ENCODE data around the gene ZDHHC12. TPM values are rescaled to one million over a fixed set of nuclear protein-coding genes. Genes with fewer than 3 reads are reported as not detected.
"Not testable (repeated sequence)": the region's sequence is repeated elsewhere in the genome, so short reads cannot be mapped to it uniquely, and the experiment has no call there.

Gene ZDHHC12
- total and polyA plus RNA-seq, 2 of the 13 experiments (the other 11 are each of a cell fraction or from before 2014, with no cell fraction given) = 25.4 to 28.0 TPM

DNA sequence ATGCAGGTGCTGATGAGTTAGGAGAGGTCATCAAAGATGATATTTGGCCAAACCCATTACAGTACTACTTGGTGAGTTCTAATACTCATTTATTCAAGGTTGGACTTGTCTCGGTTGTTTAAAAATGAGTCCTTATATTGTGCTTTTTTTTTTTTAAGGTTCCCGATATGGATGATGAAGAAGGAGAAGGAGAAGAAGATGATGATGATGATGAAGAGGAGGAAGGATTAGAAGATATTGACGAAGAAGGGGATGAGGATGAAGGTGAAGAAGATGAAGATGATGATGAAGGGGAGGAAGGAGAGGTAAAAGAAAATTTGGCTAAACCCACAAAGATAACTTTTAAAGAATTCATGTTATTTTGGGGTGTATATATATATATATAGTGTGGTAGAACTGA is 30.2 kb downstream of the ZDHHC12 start:
- FAIRE-seq; in situ Hi-C loops (cut with HindIII; ENCODE audit: extremely low pct_ligation_motif_present, low pct_unique_long_range_greater_than_20kb); H3K9me3 ChIP-seq (ENCODE audit: low read length); DNase-seq (ENCODE audit: low spot score); H3K4me3 ChIP-seq (replicated peaks in 1 of 3; ENCODE audit: insufficient read depth in 1 of 3, low read depth in 2 of 3, low read length in 3 of 3); H2AFZ ChIP-seq (ENCODE audit: low read length); H3K4me2 ChIP-seq (ENCODE audit: low read depth, low read length); H3K27me3 ChIP-seq (ENCODE audit: control insufficient read depth in 1 of 2, insufficient read depth in 2 of 2, low read length in 2 of 2); BruUV-seq (replicated peaks); H3K27ac ChIP-seq (ENCODE audit: extremely low read length, insufficient read depth, low read length); ATAC-seq; H3K9ac ChIP-seq (ENCODE audit: insufficient read depth, low read depth, low read length); POLR2A ChIA-PET; CTCF ChIA-PET (ENCODE audit: low intra/inter-chr PET ratio, low total read pairs); intact Hi-C loops (cut with micrococcal nuclease; ENCODE audit: unreplicated experiment): not testable (repeated sequence)
- peaks cover 26% of the 10 kb centered on the region for H3K4me1 ChIP-seq (ENCODE audit: insufficient read depth, low read length)
- H3K79me2 ChIP-seq (ENCODE audit: insufficient read depth, low read length) = peaks cover 34% of the 10 kb centered on the region
- 93% methylated on average over 3 of the region's 3 CpGs for WGBS (ENCODE audit: low lambda C conversion rate)
- H4K20me1 ChIP-seq (ENCODE audit: insufficient read depth, low read length) = peaks cover 19% of the 10 kb centered on the region
- peaks cover 6 to 32% of the 10 kb centered on the region in 2 experiments; a peak in 4 of 5 replicates for H3K36me3 ChIP-seq (replicated peaks in 1 of 2; ENCODE audit: control insufficient read depth in 1 of 2, insufficient read depth in 2 of 2, low read length in 2 of 2)

DNA sequence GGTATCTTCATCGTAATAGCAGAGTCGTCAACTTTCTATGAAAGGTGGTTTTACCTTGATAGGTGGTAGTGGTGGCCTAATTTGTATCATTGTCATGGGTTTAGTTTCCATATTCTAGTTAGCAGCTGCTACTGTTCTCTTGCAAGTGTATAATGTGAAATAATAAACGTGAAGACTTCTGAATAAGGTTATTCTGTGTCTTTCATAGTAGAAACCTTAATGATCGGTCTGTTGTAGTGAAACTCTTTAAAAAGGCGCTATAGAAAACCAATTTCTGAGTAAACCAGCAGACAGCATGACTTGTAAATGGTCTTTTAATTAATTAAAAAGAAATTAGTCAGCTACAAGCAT is 33.3 kb downstream of the ZDHHC12 start:
- POLR2A ChIA-PET = interaction anchor here (0.8 kb wide), 1 partner anchor 33 kb away, joined by 4 read pairs; the partner anchor contains the start of gene DYNC2I2
- no peak for FAIRE-seq
- H3K9me3 ChIP-seq (ENCODE audit: low read length) = peaks cover 3% of the 10 kb centered on the region; the same call in 1 of the 2 replicates
- H3K4me1 ChIP-seq (ENCODE audit: insufficient read depth, low read length) = peaks cover 48% of the 10 kb centered on the region
- peaks cover 41% of the 10 kb centered on the region for H3K79me2 ChIP-seq (ENCODE audit: insufficient read depth, low read length)
- peak overlapping the region; percentile 83 for H3K9ac ChIP-seq (ENCODE audit: insufficient read depth, low read depth, low read length)
- TF ChIP-seq ZNF503 (CRISPR knock-in tag; IDR thresholded peaks at IDR 0.05) = no peak
- 0 out of 2 replicates have a peak, but pooled peaks have one; percentile 16 for TF ChIP-seq ZNF761 (CRISPR knock-in tag; conservative IDR thresholded peaks at IDR 0.05)
- no peak for ATAC-seq
- CTCF ChIA-PET (ENCODE audit: low intra/inter-chr PET ratio, low total read pairs) = no interaction called here
- H3K4me2 ChIP-seq (ENCODE audit: low read depth, low read length) = peak overlapping the region; percentile 74
- intact Hi-C loops (cut with micrococcal nuclease; ENCODE audit: unreplicated experiment) (no loop called here), in situ Hi-C loops (cut with HindIII; ENCODE audit: extremely low pct_ligation_motif_present, low pct_unique_long_range_greater_than_20kb) (no loop called here)
- BruUV-seq (replicated peaks) = no TSS peak
- peak overlapping the region; percentile 61 for H3K27ac ChIP-seq (ENCODE audit: extremely low read length, insufficient read depth, low read length)
- no peak for DNase-seq (ENCODE audit: low spot score)
- peaks cover 19% of the 10 kb centered on the region for H4K20me1 ChIP-seq (ENCODE audit: insufficient read depth, low read length)
- peaks cover 6 to 32% of the 10 kb centered on the region in 2 experiments; a peak in 4 of 5 replicates for H3K36me3 ChIP-seq (replicated peaks in 1 of 2; ENCODE audit: control insufficient read depth in 1 of 2, insufficient read depth in 2 of 2, low read length in 2 of 2)
- no peaks in the 10 kb centered on the region for H3K27me3 ChIP-seq (ENCODE audit: control insufficient read depth in 1 of 2, insufficient read depth in 2 of 2, low read length in 2 of 2)
- H2AFZ ChIP-seq (ENCODE audit: low read length) = no peak overlapping the region
- H3K4me3 ChIP-seq (replicated peaks in 1 of 3; ENCODE audit: insufficient read depth in 1 of 3, low read depth in 2 of 3, low read length in 3 of 3) = peak overlapping the region; percentile 71 to 81 (median 77)
- WGBS (ENCODE audit: low lambda C conversion rate) = 2% methylated on average over 5 of the region's 5 CpGs

Measured in HepG2 (cell line).